Gastroesophageal sphincter (tissue), 4 donors: ENCODE results near the gene PSTPIP1. TPM values are rescaled to one million over a fixed set of nuclear protein-coding genes. Genes with fewer than 3 reads are reported as not detected.

Experiments used
- ATAC-seq: fragments of 150-250 bp; one replicate; pipeline ENCODE4 v1.9.1; 2016; ENCODE audit warnings: mild to moderate bottlenecking, moderate library complexity
- H3K27ac ChIP-seq, 4 donors: fragments of 200-600 bp; sonication (generic) in 3 of 4; 1 replicate in 3 of 4; 2 replicates in 1 of 4; pipeline ENCODE4 v1.5.1; 2016 to 2019
- H3K27me3 ChIP-seq: fragments of 200-600 bp; sonication (generic); one replicate; pipeline ENCODE4 v1.5.1; 2019
- H3K36me3 ChIP-seq, 2 donors: fragments of 200-600 bp; sonication (generic); one replicate each; pipeline ENCODE4 v1.5.1; 2019; ENCODE audit warnings: control low read depth in 1 of 2
- H3K4me1 ChIP-seq, 3 donors: fragments of 200-600 bp; sonication (generic); 1 replicate in 2 of 3; 2 replicates in 1 of 3; pipeline ENCODE4 v1.5.1; 2016 to 2019; ENCODE audit warnings: control low read depth in 2 of 3
- H3K4me3 ChIP-seq, 2 donors: fragments of 200-600 bp; sonication (generic); one replicate each; pipeline ENCODE4 v1.5.1; 2019; ENCODE audit warnings: mild to moderate bottlenecking in 1 of 2, moderate library complexity in 1 of 2
- H3K9me3 ChIP-seq, 3 donors: fragments of 200-600 bp; sonication (generic); one replicate each; pipeline ENCODE4 v1.5.1; 2017 to 2019; ENCODE audit warnings: control low read depth in 2 of 3
- CTCF ChIP-seq, 4 experiments: fragments of 200-600 bp in 2 of 4; fragments of 450-650 bp in 2 of 4; sonication (generic) in 1 of 4; IDR thresholded peaks; one replicate each; pipeline ENCODE4 v1.5.1; 2017 to 2019; ENCODE audit warnings: antibody characterized with exemption in 4 of 4, mild to moderate bottlenecking in 2 of 4, moderate library complexity in 2 of 4
- EP300 ChIP-seq: sonication (generic); formaldehyde crosslinking; IDR thresholded peaks from one replicate; pipeline ENCODE4 v1.6.1; 2017; ENCODE audit warnings: antibody characterized with exemption, mild to moderate bottlenecking
- POLR2A ChIP-seq, 2 donors: fragments of 450-650 bp; IDR thresholded peaks; one replicate each; pipeline ENCODE4 v1.6.1; 2017; ENCODE audit warnings: antibody characterized with exemption in 2 of 2, mild to moderate bottlenecking in 2 of 2, moderate library complexity in 1 of 2
- POLR2AphosphoS5 ChIP-seq: sonication (generic); formaldehyde crosslinking; IDR thresholded peaks from one replicate; pipeline ENCODE4 v1.6.1; 2017; ENCODE audit warnings: antibody characterized with exemption
- WGBS, 2 donors: methylation state at CpG; one replicate each; pipeline ENCODE4 v1.1.5; 2018; ENCODE audit warnings: low coverage in 1 of 2; 5-methylcytosine and 5-hydroxymethylcytosine counted together
- total RNA-seq, 4 donors: library from RNA; depleted of rRNA; stranded (reverse); fragments of >200 nt; gene quantifications; one replicate each; pipeline ENCODE4 v1.1.0, GENCODE V29; 2016

The PSTPIP1 gene
- total RNA-seq, 4 donors from 2014 or later, result 7.1 to 18.2 (median 9.0) TPM

- Histone ChIP-seq H3K36me3 (no peaks in the 10 kb centered on the region), H3K27ac (no peak overlapping the region), H3K9me3 (no peaks in the 10 kb centered on the region), H3K4me3 (no peak overlapping the region), H3K4me1 (peaks cover 0 to 28% (median 12%) of the 10 kb centered on the region in 3 donors), H3K27me3 (no peaks in the 10 kb centered on the region)
- whole genome bisulfite sequencing, 2 donors, result 80% methylated on average over 5 of the region's 8 CpGs; no CpG with 5 or more reads in 1 of the 2 donors
- no peak for ATAC-seq
- TF ChIP-seq POLR2A (IDR thresholded peaks at IDR 0.05) (no peak), EP300 (no peak), POLR2AphosphoS5 (no peak), CTCF (IDR thresholded peaks at IDR 0.05) (no peak)
These were observed 3.8 kb downstream of the PSTPIP1 start for GRCh38 chr15:76998663-76999285.

GRCh38 chr15:76999996-77000395 lies 5.1 kb downstream of the PSTPIP1 start:
- H3K4me1 ChIP-seq, result peaks cover 0 to 22% (median 12%) of the 10 kb centered on the region in 3 donors
- no peak overlapping the region for H3K27ac ChIP-seq
- WGBS, 2 donors, result 92% methylated on average over 2 of the region's 2 CpGs; no CpG with 5 or more reads in 1 of the 2 donors
- no peak for ATAC-seq
- no peaks in the 10 kb centered on the region for H3K27me3 ChIP-seq
- no peaks in the 10 kb centered on the region for H3K36me3 ChIP-seq
- no peaks in the 10 kb centered on the region for H3K9me3 ChIP-seq
- TF ChIP-seq POLR2AphosphoS5 (no peak), EP300 (no peak), CTCF (IDR thresholded peaks at IDR 0.05) (no peak), POLR2A (IDR thresholded peaks at IDR 0.05) (no peak)
- H3K4me3 ChIP-seq, result no peak overlapping the region

GRCh38 chr15:77001351-77001750 lies 6.4 kb downstream of the PSTPIP1 start:
- TF ChIP-seq CTCF (IDR thresholded peaks at IDR 0.05) (no peak), POLR2A (IDR thresholded peaks at IDR 0.05) (no peak), EP300 (no peak), POLR2AphosphoS5 (no peak)
- Histone ChIP-seq H3K4me3 (no peak overlapping the region), H3K27ac (no peak overlapping the region), H3K36me3 (no peaks in the 10 kb centered on the region), H3K27me3 (no peaks in the 10 kb centered on the region), H3K9me3 (no peaks in the 10 kb centered on the region), H3K4me1 (peaks cover 0 to 8% (median 3%) of the 10 kb centered on the region in 3 donors)
- WGBS, 2 donors, result 54 to 65% methylated on average over 2 to 3 of the region's 4 CpGs
- no peak for ATAC-seq

- TF ChIP-seq CTCF (IDR thresholded peaks at IDR 0.05), result no peak
- no peak for TF ChIP-seq POLR2AphosphoS5
- no peak for TF ChIP-seq EP300
- no peak for TF ChIP-seq POLR2A (IDR thresholded peaks at IDR 0.05)
- 82 to 83% methylated on average over 2 to 3 of the region's 4 CpGs for WGBS, 2 donors
- Histone ChIP-seq H3K36me3 (no peaks in the 10 kb centered on the region), H3K4me3 (no peak overlapping the region), H3K27me3 (no peaks in the 10 kb centered on the region), H3K9me3 (no peaks in the 10 kb centered on the region), H3K4me1 (peaks cover 0 to 2% (median 0%) of the 10 kb centered on the region in 3 donors), H3K27ac (no peak overlapping the region)
- no peak for ATAC-seq
These were observed 7.0 kb downstream of the PSTPIP1 start for GRCh38 chr15:77001966-77002365.

- Histone ChIP-seq H3K4me1 (no peaks in the 10 kb centered on the region), H3K4me3 (no peak overlapping the region), H3K27ac (peak overlapping the region in 1 of 4 donors; percentile 10), H3K27me3 (no peaks in the 10 kb centered on the region), H3K36me3 (no peaks in the 10 kb centered on the region), H3K9me3 (no peaks in the 10 kb centered on the region)
- no peak for TF ChIP-seq POLR2AphosphoS5
- no peak for TF ChIP-seq POLR2A (IDR thresholded peaks at IDR 0.05)
- no peak for TF ChIP-seq EP300
- no peak for TF ChIP-seq CTCF (IDR thresholded peaks at IDR 0.05)
- WGBS, 2 donors, result 83 to 89% methylated on average over 4 to 7 of the region's 7 CpGs
- no peak for ATAC-seq
These were observed 7.5 kb downstream of the PSTPIP1 start for GRCh38 chr15:77002436-77002835.
